ENCODE data around the gene OCA2.

OCA2 gene

DNA sequence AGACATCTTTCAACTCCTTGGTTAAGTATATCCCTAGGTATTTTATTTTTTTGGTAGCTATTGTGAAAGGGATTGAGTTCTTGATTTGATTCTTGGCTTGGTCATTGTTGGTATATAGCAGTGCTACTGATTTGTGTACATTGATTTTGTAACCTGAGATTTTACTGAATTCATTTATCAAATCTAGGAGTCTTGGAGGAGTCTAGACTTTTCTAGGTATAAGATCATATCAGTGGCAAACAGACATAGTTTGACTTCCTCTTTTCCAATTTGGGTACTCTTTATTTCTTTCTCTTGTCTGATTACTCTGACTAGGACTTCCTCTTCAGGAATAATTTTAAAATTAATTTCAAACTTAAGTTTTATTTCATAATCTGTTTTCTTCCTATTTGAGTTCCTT is 125.2 kb downstream of the OCA2 start:
- Histone ChIP-seq H3K9ac (ENCODE audit: low read length) (no peak overlapping the region), H4K20me1 (ENCODE audit: insufficient read depth, low read length) (no peaks in the 10 kb centered on the region), H3K4me1 (ENCODE audit: low read length) (no peaks in the 10 kb centered on the region), H2AFZ (ENCODE audit: low read depth, low read length) (no peak overlapping the region), H3K36me3 (replicated peaks; ENCODE audit: low read depth, low read length) (no peaks in the 10 kb centered on the region), H3K27me3 (ENCODE audit: low read depth, low read length) (no peaks in the 10 kb centered on the region), H3K9me3 (ENCODE audit: insufficient read depth, low read length) (no peaks in the 10 kb centered on the region), H3K4me2 (ENCODE audit: low read length) (no peak overlapping the region), H3K27ac (ENCODE audit: low read length) (no peak overlapping the region), H3K79me2 (ENCODE audit: low read length) (no peaks in the 10 kb centered on the region), H3K4me3 (ENCODE audit: low read length) (no peak overlapping the region)
- TF ChIP-seq EZH2phosphoT487 (IDR thresholded peaks at IDR 0.05; ENCODE audit: low read depth), result no peak
- TF ChIP-seq, protein P1, sequence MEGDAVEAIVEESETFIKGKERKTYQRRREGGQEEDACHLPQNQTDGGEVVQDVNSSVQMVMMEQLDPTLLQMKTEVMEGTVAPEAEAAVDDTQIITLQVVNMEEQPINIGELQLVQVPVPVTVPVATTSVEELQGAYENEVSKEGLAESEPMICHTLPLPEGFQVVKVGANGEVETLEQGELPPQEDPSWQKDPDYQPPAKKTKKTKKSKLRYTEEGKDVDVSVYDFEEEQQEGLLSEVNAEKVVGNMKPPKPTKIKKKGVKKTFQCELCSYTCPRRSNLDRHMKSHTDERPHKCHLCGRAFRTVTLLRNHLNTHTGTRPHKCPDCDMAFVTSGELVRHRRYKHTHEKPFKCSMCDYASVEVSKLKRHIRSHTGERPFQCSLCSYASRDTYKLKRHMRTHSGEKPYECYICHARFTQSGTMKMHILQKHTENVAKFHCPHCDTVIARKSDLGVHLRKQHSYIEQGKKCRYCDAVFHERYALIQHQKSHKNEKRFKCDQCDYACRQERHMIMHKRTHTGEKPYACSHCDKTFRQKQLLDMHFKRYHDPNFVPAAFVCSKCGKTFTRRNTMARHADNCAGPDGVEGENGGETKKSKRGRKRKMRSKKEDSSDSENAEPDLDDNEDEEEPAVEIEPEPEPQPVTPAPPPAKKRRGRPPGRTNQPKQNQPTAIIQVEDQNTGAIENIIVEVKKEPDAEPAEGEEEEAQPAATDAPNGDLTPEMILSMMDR (IDR thresholded peaks at IDR 0.05; ENCODE audit: low read depth, low read length), result no peak

DNA sequence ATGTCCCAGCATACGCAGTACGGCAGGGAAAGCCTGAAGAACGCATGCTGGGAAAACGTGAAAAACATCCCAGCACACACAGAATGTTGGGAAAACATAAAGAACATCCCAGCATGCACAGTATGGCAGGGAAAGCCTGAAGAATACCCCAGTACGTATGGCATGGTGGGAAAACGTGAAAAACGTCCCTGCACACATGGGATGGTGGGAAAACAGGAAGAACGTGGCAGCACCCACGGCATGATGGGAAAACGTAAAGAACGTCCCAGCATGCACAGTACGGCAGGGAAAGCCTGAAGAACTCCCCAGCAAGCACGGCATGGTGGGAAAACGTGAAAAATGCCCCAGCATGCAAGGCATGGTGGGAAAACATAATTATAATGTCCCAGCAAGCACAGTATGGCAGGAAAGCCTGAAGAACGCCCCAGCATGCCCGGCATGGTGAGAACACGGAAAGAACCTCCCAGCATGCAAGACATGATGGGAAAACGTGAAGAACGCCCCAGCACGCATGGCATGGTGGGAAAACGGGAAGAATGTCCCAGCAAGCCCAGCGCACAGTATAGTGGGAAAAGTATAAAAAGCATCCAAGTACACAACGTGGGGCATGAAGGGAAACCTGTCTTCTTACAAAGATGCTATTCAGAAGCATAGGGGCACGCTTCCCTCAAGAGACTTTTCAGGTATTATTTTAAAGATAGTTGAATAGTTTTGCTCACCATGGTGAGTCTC is 128.3 kb downstream of the OCA2 start:
- H3K27me3 ChIP-seq (ENCODE audit: low read depth, low read length), result no peaks in the 10 kb centered on the region
- H2AFZ ChIP-seq (ENCODE audit: low read depth, low read length), result no peak overlapping the region
- no peak overlapping the region for H3K27ac ChIP-seq (ENCODE audit: low read length)
- no peak overlapping the region for H3K9ac ChIP-seq (ENCODE audit: low read length)
- H4K20me1 ChIP-seq (ENCODE audit: insufficient read depth, low read length), result no peaks in the 10 kb centered on the region
- no peak overlapping the region for H3K4me3 ChIP-seq (ENCODE audit: low read length)
- no peaks in the 10 kb centered on the region for H3K79me2 ChIP-seq (ENCODE audit: low read length)
- no peaks in the 10 kb centered on the region for H3K36me3 ChIP-seq (replicated peaks; ENCODE audit: low read depth, low read length)
- no peak overlapping the region for H3K4me2 ChIP-seq (ENCODE audit: low read length)
- H3K9me3 ChIP-seq (ENCODE audit: insufficient read depth, low read length), result no peaks in the 10 kb centered on the region
- H3K4me1 ChIP-seq (ENCODE audit: low read length), result no peaks in the 10 kb centered on the region
- no peak for TF ChIP-seq EZH2phosphoT487 (IDR thresholded peaks at IDR 0.05; ENCODE audit: low read depth)
- TF ChIP-seq, protein P1 (IDR thresholded peaks at IDR 0.05; ENCODE audit: low read depth, low read length), result no peak

DNA sequence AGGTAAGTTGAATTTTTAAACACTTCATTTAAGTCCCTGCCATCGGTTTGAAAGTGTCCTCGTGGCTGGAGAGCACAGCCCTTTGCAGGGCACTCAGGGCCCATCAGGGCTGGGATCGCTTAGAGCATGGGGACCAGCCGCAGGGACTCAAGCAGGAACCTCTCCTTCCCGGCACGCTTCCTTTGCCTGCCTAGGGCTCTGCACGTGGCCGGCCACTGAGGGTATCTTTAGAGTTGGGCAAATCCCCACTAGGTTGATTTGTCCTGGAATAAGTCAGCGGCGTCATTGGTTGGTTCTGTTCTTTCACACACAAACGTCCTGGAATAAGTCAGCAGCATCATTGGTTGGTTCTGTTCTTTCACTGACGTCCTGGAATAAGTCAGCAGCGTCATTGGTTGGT is 131.6 kb downstream of the OCA2 start:
- TF ChIP-seq EZH2phosphoT487 (IDR thresholded peaks at IDR 0.05; ENCODE audit: low read depth), result no peak
- TF ChIP-seq, protein P1 (IDR thresholded peaks at IDR 0.05; ENCODE audit: low read depth, low read length), result no peak
- H4K20me1 ChIP-seq (ENCODE audit: insufficient read depth, low read length), result no peaks in the 10 kb centered on the region
- no peaks in the 10 kb centered on the region for H3K27me3 ChIP-seq (ENCODE audit: low read depth, low read length)

DNA sequence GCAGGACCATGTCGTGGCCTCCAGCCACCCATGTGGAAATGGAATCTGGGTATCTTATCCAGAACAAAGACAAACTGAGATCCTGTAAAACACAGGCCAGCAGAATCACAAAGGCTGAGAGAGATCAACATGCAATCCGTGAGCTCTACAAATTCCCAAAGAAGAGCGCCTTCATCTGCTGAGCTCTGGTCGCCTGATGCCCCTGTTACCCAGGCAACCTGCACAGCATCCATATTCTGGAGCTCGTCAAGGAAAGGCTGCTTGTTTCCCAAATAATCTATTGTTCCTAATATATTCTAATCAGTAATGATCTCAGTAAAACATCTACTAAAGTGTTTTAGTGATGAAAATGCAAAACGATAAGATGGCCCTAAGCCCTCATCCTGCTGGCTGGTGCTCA is 133.6 kb downstream of the OCA2 start:
- no peaks in the 10 kb centered on the region for H4K20me1 ChIP-seq (ENCODE audit: insufficient read depth, low read length)
- H3K9me3 ChIP-seq (ENCODE audit: insufficient read depth, low read length), result no peaks in the 10 kb centered on the region
- no peak overlapping the region for H3K27ac ChIP-seq (ENCODE audit: low read length)
- H3K79me2 ChIP-seq (ENCODE audit: low read length), result no peaks in the 10 kb centered on the region
- no peak overlapping the region for H2AFZ ChIP-seq (ENCODE audit: low read depth, low read length)
- no peak overlapping the region for H3K4me3 ChIP-seq (ENCODE audit: low read length)
- no peaks in the 10 kb centered on the region for H3K27me3 ChIP-seq (ENCODE audit: low read depth, low read length)
- no peaks in the 10 kb centered on the region for H3K36me3 ChIP-seq (replicated peaks; ENCODE audit: low read depth, low read length)
- H3K4me2 ChIP-seq (ENCODE audit: low read length), result no peak overlapping the region
- TF ChIP-seq EZH2phosphoT487 (IDR thresholded peaks at IDR 0.05; ENCODE audit: low read depth), result no peak
- no peaks in the 10 kb centered on the region for H3K4me1 ChIP-seq (ENCODE audit: low read length)
- no peak overlapping the region for H3K9ac ChIP-seq (ENCODE audit: low read length)

More for the DNA sequence above, 131.6 kb downstream of the OCA2 start:
- H2AFZ ChIP-seq (ENCODE audit: low read depth, low read length), result no peak overlapping the region
- H3K27ac ChIP-seq (ENCODE audit: low read length), result no peak overlapping the region
- H3K36me3 ChIP-seq (replicated peaks; ENCODE audit: low read depth, low read length), result no peaks in the 10 kb centered on the region
- no peak overlapping the region for H3K4me2 ChIP-seq (ENCODE audit: low read length)
- H3K4me1 ChIP-seq (ENCODE audit: low read length), result no peaks in the 10 kb centered on the region
- no peak overlapping the region for H3K4me3 ChIP-seq (ENCODE audit: low read length)
- H3K9ac ChIP-seq (ENCODE audit: low read length), result no peak overlapping the region
- H3K9me3 ChIP-seq (ENCODE audit: insufficient read depth, low read length), result no peaks in the 10 kb centered on the region
- H3K79me2 ChIP-seq (ENCODE audit: low read length), result no peaks in the 10 kb centered on the region
